Lower lobe of right lung (tissue), 2 donors: ENCODE data around the gene ZSCAN2. TPM values are rescaled to one million over a fixed set of nuclear protein-coding genes. Genes with fewer than 3 reads are reported as not detected.

ENCODE experiments used
- ATAC-seq, 2 donors: fragments of 200-7000 bp; cut with Tn5 transposase; one replicate each; pipeline ENCODE4 v1.9.1; 2020 to 2022; ENCODE audit warnings: mild to moderate bottlenecking in 2 of 2, moderate library complexity in 2 of 2
- DNase-seq: peaks from one replicate; pipeline ENCODE4 v3.0.0-alpha.2; 2020
- H3K27ac ChIP-seq: fragments of 200-600 bp; one replicate; pipeline ENCODE4 v1.8.0; 2022
- H3K27me3 ChIP-seq: fragments of 200-600 bp; one replicate; pipeline ENCODE4 v1.8.0; 2022; ENCODE audit warnings: low read depth
- H3K36me3 ChIP-seq: fragments of 200-600 bp; one replicate; pipeline ENCODE4 v1.8.0; 2022; ENCODE audit warnings: mild to moderate bottlenecking
- H3K4me1 ChIP-seq: fragments of 200-600 bp; one replicate; pipeline ENCODE4 v1.8.0; 2022
- H3K4me3 ChIP-seq: fragments of 200-600 bp; one replicate; pipeline ENCODE4 v1.8.0; 2022; ENCODE audit warnings: mild to moderate bottlenecking
- H3K9me3 ChIP-seq: fragments of 200-600 bp; one replicate; pipeline ENCODE4 v1.8.0; 2022
- intact Hi-C: fragments of 100-400 bp; cut with DNase I; formaldehyde crosslinking; loops from one replicate; pipeline ENCODE4 v1.11.0; 2022
- total RNA-seq: library from RNA; stranded (reverse); fragmentation: NEBNext Ultra II Directional; extraction: Animal tissue kit (Norgen Biotek cat#: 25700); gene quantifications from one replicate; pipeline ENCODE4 v1.2.1, GENCODE V29; 2021
- TF ChIP-seq, protein P1 (sequence below): fragments of 200-600 bp; IDR thresholded peaks from one replicate; pipeline ENCODE4 v1.8.0; 2022; ENCODE audit warnings: antibody characterized with exemption, mild to moderate bottlenecking
- donor health status: DM: no; HTN: yes; CAD: no; lungs with severe emphysema.

ZSCAN2 gene
- total RNA-seq, 1 donor from 2014 or later: 6.9 TPM

DNA sequence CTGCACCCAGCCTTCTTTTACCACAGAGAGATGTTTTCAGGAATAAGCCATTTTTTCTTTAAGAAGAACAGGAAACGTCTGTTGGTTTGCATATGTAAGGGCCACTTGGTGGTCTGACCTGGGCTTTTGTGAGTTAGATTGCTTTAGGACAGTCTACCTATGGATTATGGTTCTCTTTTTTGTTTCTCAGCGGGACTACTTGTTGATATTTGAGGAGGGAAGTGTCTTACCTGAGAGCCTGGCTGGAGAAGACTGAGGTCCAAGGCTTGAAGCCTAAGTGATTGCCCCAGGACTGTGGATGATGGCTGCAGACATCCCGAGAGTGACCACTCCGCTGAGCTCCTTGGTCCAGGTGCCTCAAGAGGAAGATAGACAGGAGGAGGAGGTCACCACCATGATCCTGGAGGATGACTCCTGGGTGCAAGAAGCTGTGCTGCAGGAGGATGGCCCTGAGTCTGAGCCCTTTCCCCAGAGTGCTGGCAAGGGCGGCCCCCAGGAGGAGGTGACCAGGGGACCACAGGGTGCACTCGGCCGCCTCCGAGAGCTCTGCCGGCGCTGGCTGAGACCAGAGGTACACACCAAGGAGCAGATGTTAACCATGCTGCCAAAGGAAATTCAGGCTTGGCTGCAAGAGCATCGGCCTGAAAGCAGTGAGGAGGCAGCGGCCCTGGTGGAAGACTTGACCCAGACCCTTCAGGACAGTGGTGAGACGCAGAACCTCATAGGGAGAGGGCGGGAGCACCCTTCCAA, 3.0 kb downstream of the ZSCAN2 start:
- H3K9me3 ChIP-seq: no peaks in the 10 kb centered on the region
- TF ChIP-seq, protein P1, sequence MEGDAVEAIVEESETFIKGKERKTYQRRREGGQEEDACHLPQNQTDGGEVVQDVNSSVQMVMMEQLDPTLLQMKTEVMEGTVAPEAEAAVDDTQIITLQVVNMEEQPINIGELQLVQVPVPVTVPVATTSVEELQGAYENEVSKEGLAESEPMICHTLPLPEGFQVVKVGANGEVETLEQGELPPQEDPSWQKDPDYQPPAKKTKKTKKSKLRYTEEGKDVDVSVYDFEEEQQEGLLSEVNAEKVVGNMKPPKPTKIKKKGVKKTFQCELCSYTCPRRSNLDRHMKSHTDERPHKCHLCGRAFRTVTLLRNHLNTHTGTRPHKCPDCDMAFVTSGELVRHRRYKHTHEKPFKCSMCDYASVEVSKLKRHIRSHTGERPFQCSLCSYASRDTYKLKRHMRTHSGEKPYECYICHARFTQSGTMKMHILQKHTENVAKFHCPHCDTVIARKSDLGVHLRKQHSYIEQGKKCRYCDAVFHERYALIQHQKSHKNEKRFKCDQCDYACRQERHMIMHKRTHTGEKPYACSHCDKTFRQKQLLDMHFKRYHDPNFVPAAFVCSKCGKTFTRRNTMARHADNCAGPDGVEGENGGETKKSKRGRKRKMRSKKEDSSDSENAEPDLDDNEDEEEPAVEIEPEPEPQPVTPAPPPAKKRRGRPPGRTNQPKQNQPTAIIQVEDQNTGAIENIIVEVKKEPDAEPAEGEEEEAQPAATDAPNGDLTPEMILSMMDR: no peak
- intact Hi-C loops: no loop called here
- peaks cover 24% of the 10 kb centered on the region for H3K4me1 ChIP-seq
- no peaks in the 10 kb centered on the region for H3K27me3 ChIP-seq
- H3K27ac ChIP-seq: no peak overlapping the region
- DNase-seq (no peak), ATAC-seq (no peak)
- peaks cover 26% of the 10 kb centered on the region for H3K36me3 ChIP-seq
- H3K4me3 ChIP-seq: no peak overlapping the region

DNA sequence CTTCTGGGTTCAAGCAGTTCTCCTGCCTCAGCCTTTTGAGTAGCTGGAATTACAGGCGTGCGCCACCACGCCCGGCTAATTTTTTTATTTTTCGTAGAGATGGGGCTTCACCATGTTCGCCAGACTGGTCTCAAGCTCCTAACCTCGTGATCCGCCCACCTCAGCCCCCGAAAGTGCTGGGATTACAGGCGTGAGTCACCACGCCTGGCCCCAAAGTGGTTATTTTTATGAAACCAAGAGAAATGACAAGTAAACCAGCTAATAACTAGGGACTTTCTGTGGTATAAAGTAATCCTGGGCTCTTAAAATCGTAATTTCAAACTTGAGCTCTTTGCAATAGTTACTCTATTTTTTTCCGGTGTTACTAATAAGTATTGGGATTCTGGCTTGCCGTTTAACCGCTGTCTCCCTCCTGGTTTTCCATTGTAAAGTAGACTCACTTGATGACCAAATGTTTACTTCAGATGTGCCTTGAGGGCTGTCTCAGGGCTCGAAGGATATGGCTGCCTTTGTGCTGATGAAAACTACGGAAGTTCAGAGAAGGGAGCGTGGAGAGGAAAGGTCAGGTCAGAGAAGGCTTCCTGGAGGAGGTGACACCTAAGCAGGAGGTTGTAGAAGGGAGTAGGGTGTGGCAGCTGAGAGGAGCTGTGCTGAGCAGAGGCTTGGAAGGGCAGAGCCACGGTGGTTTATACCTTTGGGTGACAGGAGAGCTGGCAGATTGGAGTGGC, 4.2 kb downstream of the ZSCAN2 start:
- intact Hi-C loops: no loop called here
- TF ChIP-seq, protein P1: no peak
- H3K9me3 ChIP-seq: no peaks in the 10 kb centered on the region
- H3K4me3 ChIP-seq: no peak overlapping the region
- ATAC-seq (no peak), DNase-seq (no peak)
- no peaks in the 10 kb centered on the region for H3K27me3 ChIP-seq
- H3K4me1 ChIP-seq: peaks cover 12% of the 10 kb centered on the region
- H3K36me3 ChIP-seq: peaks cover 26% of the 10 kb centered on the region
- H3K27ac ChIP-seq: no peak overlapping the region

DNA sequence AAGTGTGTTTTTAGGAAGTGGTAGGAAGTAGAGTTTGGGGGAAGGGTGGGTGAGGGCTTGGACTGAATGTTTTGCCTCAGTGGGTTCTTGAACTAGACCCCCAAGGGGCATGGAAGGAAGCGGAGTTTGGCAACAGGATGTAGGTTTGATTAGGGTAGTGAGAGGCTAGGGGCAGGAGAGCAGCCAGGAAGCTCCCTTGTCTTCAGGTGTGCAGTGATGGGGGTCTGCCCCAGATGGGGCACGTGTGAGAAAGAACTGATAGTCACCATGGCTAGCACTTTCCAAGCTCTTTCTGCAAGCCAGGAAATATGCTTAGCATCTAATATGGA, 4.7 kb downstream of the ZSCAN2 start:
- H3K4me1 ChIP-seq: peaks cover 11% of the 10 kb centered on the region
- H3K27me3 ChIP-seq: no peaks in the 10 kb centered on the region
- H3K36me3 ChIP-seq: peaks cover 26% of the 10 kb centered on the region
- DNase-seq (no peak), ATAC-seq (no peak)
- H3K9me3 ChIP-seq: no peaks in the 10 kb centered on the region
- TF ChIP-seq, protein P1: no peak
- H3K27ac ChIP-seq: no peak overlapping the region
- intact Hi-C loops: no loop called here
- no peak overlapping the region for H3K4me3 ChIP-seq

DNA sequence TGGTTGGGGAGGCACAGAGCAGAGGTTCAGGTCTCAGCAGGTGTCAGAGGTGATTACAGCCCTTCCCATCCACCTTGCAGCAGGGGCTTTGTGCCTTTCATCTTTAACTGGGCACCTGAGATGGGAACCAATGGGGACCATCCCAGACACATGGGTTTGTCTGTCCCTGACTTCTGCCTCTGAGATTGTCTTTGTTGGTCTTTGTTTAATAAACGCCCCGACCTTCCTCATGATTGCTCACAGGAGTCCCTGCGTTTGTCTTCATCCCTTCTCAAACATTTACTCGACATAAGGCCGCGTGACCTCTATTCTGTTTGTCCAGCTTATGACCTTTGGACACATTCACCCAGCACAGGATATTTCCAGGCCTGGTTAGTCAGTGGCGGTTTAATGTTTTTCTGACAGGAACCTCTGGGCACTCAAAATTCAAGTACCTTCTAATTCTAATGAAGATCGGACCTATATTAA, 5.9 kb downstream of the ZSCAN2 start:
- peaks cover 4% of the 10 kb centered on the region for H3K4me1 ChIP-seq
- no peak overlapping the region for H3K4me3 ChIP-seq
- H3K36me3 ChIP-seq: peaks cover 26% of the 10 kb centered on the region
- H3K9me3 ChIP-seq: no peaks in the 10 kb centered on the region
- DNase-seq: no peak
- no peak for ATAC-seq
- H3K27ac ChIP-seq: no peak overlapping the region
- no peaks in the 10 kb centered on the region for H3K27me3 ChIP-seq
- TF ChIP-seq, protein P1: no peak
- intact Hi-C loops: no loop called here

DNA sequence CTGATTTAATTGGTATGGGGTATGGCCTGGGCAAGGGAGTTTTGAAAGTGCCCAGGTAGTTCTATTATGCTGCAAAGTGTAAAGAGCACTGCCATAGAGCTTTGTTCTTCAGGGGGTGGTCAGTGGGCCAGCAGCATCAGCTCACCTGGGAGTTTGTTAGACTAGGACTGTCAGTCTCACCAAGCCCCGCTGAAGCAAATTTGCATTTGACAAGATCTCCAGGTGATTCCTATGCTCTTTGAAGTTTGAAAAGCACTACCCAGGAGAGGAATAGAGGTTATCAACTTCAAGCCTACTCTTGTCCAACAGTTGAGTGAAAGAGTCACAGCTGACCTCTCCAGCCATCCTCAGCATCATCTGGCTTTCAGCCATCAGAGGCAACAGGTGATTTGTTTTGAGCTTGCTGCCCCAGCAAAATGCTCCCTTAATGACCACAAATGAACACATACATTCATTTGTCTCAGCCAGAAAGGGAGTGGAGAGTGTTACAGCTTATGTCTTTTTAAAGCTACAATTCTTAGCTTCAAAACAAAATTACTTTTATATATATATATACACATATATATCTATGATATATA, 8.0 kb downstream of the ZSCAN2 start:
- ATAC-seq (no peak), DNase-seq (no peak)
- Histone ChIP-seq H3K27me3 (no peaks in the 10 kb centered on the region), H3K27ac (no peak overlapping the region), H3K4me1 (no peaks in the 10 kb centered on the region), H3K9me3 (no peaks in the 10 kb centered on the region), H3K36me3 (peaks cover 26% of the 10 kb centered on the region), H3K4me3 (no peak overlapping the region)
- intact Hi-C loops: no loop called here
- TF ChIP-seq, protein P1: no peak
